Measurements from ENCODE around the gene BBS7.

GRCh38 chr4:121827853-121828252, 42.4 kb downstream of the BBS7 start:
- TF ChIP-seq EZH2 (IDR thresholded peaks at IDR 0.05; ENCODE audit: low read depth) (no peak), CTCF (conservative IDR thresholded peaks at IDR 0.05) (no peak)

All from PC-9 (cell line).